HEK293 (cell line): ENCODE measurements around the gene LBX2.

Experiments used
- KLF16 ChIP-seq: fragments of 450-650 bp; formaldehyde crosslinking; IDR thresholded peaks from 2 replicates; pipeline ENCODE4 v1.5.1; 2017; ENCODE audit warnings: missing biosample characterization, missing genetic modification characterization
- PATZ1 ChIP-seq: fragments of 450-650 bp; formaldehyde crosslinking; IDR thresholded peaks from 2 replicates; pipeline ENCODE4 v1.5.1; 2016; ENCODE audit warnings: missing biosample characterization, missing genetic modification characterization
- REPIN1 ChIP-seq: fragments of 450-650 bp; formaldehyde crosslinking; IDR thresholded peaks from 2 replicates; pipeline ENCODE4 v1.5.1; 2017; ENCODE audit warnings: missing biosample characterization, missing genetic modification characterization, low read depth
- TRIM28 ChIP-seq: IDR thresholded peaks from 2 replicates; pipeline ENCODE4 v1.6.1; 2011; ENCODE audit warnings: low read length, control low read depth, borderline replicate concordance
- YY2 ChIP-seq: fragments of 450-650 bp; formaldehyde crosslinking; IDR thresholded peaks from 2 replicates; pipeline ENCODE4 v1.5.1; 2016; ENCODE audit warnings: missing biosample characterization, missing genetic modification characterization
- ZBTB10 ChIP-seq: fragments of 450-650 bp; formaldehyde crosslinking; IDR thresholded peaks from 2 replicates; pipeline ENCODE4 v1.5.1; 2016; ENCODE audit warnings: missing biosample characterization, missing genetic modification characterization
- ZBTB26 ChIP-seq: fragments of 450-650 bp; formaldehyde crosslinking; optimal IDR thresholded peaks from 2 replicates; pipeline ENCODE3; 2016; ENCODE audit warnings: missing biosample characterization, mild to moderate bottlenecking, missing genetic modification characterization
- ZBTB8A ChIP-seq: fragments of 450-650 bp; formaldehyde crosslinking; IDR thresholded peaks from 2 replicates; pipeline ENCODE4 v1.5.1; 2016; ENCODE audit warnings: missing biosample characterization, missing genetic modification characterization
- ZFHX2 ChIP-seq: fragments of 450-650 bp; formaldehyde crosslinking; conservative IDR thresholded peaks from 2 replicates; pipeline ENCODE4 v1.5.1; 2016; ENCODE audit warnings: missing biosample characterization, missing genetic modification characterization
- ZNF174 ChIP-seq: fragments of 450-650 bp; formaldehyde crosslinking; IDR thresholded peaks from 2 replicates; pipeline ENCODE4 v1.5.0; 2017; ENCODE audit warnings: missing biosample characterization, mild to moderate bottlenecking, missing genetic modification characterization
- ZNF202 ChIP-seq: fragments of 450-650 bp; formaldehyde crosslinking; IDR thresholded peaks from 2 replicates; pipeline ENCODE4 v1.5.1; 2016; ENCODE audit warnings: missing biosample characterization, missing genetic modification characterization, borderline replicate concordance
- ZNF266 ChIP-seq: fragments of 450-650 bp; formaldehyde crosslinking; IDR thresholded peaks from 2 replicates; pipeline ENCODE4 v1.5.1; 2016; ENCODE audit warnings: missing biosample characterization, missing genetic modification characterization, low read depth
- ZNF335 ChIP-seq: fragments of 450-650 bp; formaldehyde crosslinking; conservative IDR thresholded peaks from 2 replicates; pipeline ENCODE4 v1.5.1; 2016; ENCODE audit warnings: missing biosample characterization, missing genetic modification characterization
- ZNF366 ChIP-seq: fragments of 450-650 bp; formaldehyde crosslinking; conservative IDR thresholded peaks from 2 replicates; pipeline ENCODE4 v1.5.1; 2016; ENCODE audit warnings: missing biosample characterization, missing genetic modification characterization
- ZNF394 ChIP-seq: fragments of 450-650 bp; formaldehyde crosslinking; IDR thresholded peaks from 2 replicates; pipeline ENCODE4 v1.5.1; 2016; ENCODE audit warnings: missing biosample characterization, missing genetic modification characterization, mild to moderate bottlenecking, moderate library complexity, borderline replicate concordance
- ZNF416 ChIP-seq: fragments of 450-650 bp; formaldehyde crosslinking; IDR thresholded peaks from 2 replicates; pipeline ENCODE4 v1.5.1; 2016; ENCODE audit warnings: missing biosample characterization, missing genetic modification characterization
- ZNF423 ChIP-seq: fragments of 450-650 bp; formaldehyde crosslinking; IDR thresholded peaks from 2 replicates; pipeline ENCODE4 v1.5.1; 2016; ENCODE audit warnings: missing biosample characterization, missing genetic modification characterization
- ZNF544 ChIP-seq: fragments of 450-650 bp; formaldehyde crosslinking; IDR thresholded peaks from 2 replicates; pipeline ENCODE4 v1.5.0; 2017; ENCODE audit warnings: missing biosample characterization, missing genetic modification characterization
- ZNF555 ChIP-seq: fragments of 450-650 bp; formaldehyde crosslinking; conservative IDR thresholded peaks from 2 replicates; pipeline ENCODE4 v1.5.1; 2017; ENCODE audit warnings: missing biosample characterization, mild to moderate bottlenecking, missing genetic modification characterization, inconsistent platforms
- ZNF580 ChIP-seq: fragments of 450-650 bp; formaldehyde crosslinking; IDR thresholded peaks from 2 replicates; pipeline ENCODE4 v1.5.1; 2016; ENCODE audit warnings: missing biosample characterization, missing genetic modification characterization
- ZNF670 ChIP-seq: fragments of 450-650 bp; formaldehyde crosslinking; IDR thresholded peaks from 2 replicates; pipeline ENCODE4 v1.5.1; 2016; ENCODE audit warnings: missing biosample characterization, missing genetic modification characterization, low read depth
- ZNF747 ChIP-seq: fragments of 450-650 bp; formaldehyde crosslinking; IDR thresholded peaks from 2 replicates; pipeline ENCODE4 v1.5.1; 2016; ENCODE audit warnings: missing biosample characterization, missing genetic modification characterization
- ZNF76 ChIP-seq: fragments of 450-650 bp; formaldehyde crosslinking; IDR thresholded peaks from 2 replicates; pipeline ENCODE4; 2016; ENCODE audit warnings: low read depth, missing biosample characterization, missing genetic modification characterization, borderline replicate concordance
- ZNF776 ChIP-seq: fragments of 450-650 bp; formaldehyde crosslinking; IDR thresholded peaks from 2 replicates; pipeline ENCODE4 v1.5.0; 2017; ENCODE audit warnings: missing biosample characterization, missing genetic modification characterization, borderline replicate concordance
- ZSCAN18 ChIP-seq: fragments of 450-650 bp; formaldehyde crosslinking; IDR thresholded peaks from 2 replicates; pipeline ENCODE4 v1.5.1; 2016; ENCODE audit warnings: missing biosample characterization, missing genetic modification characterization
- ZSCAN4 ChIP-seq: fragments of 450-650 bp; formaldehyde crosslinking; IDR thresholded peaks from 2 replicates; pipeline ENCODE4 v1.5.1; 2017; ENCODE audit warnings: missing biosample characterization, missing genetic modification characterization
- ZSCAN5A ChIP-seq: fragments of 450-650 bp; formaldehyde crosslinking; IDR thresholded peaks from 2 replicates; pipeline ENCODE4 v1.5.1; 2016; ENCODE audit warnings: missing biosample characterization, missing genetic modification characterization
- ZXDB ChIP-seq: fragments of 450-650 bp; formaldehyde crosslinking; IDR thresholded peaks from 2 replicates; pipeline ENCODE4 v1.5.1; 2016; ENCODE audit warnings: missing biosample characterization, missing genetic modification characterization

LBX2 gene

GRCh38 chr2:74454654-74455511 lies 44.5 kb downstream of the LBX2 start, which contains the start of gene INO80B (continued):
- TF ChIP-seq ZSCAN4 (tag by site-specific recombination) (peak; percentile 53), ZSCAN18 (tag by site-specific recombination) (peak; percentile 77; the same call in 1 of the 2 replicates), ZNF423 (tag by site-specific recombination) (no peak), ZNF776 (no peak), PATZ1 (tag by site-specific recombination) (peak; percentile 69), ZBTB10 (tag by site-specific recombination) (no peak), ZNF266 (no peak), ZNF174 (tag by site-specific recombination) (no peak), ZNF335 (tag by site-specific recombination) (peak; percentile 85), ZFHX2 (tag by site-specific recombination) (peak; percentile 43), REPIN1 (no peak), ZSCAN5A (tag by site-specific recombination) (peak; percentile 85), ZNF555 (tag by site-specific recombination) (no peak), ZNF394 (tag by site-specific recombination) (peak; percentile 88), ZNF580 (tag by site-specific recombination) (peak; percentile 97), ZNF670 (tag by site-specific recombination) (no peak), ZNF366 (no peak; the same call in 1 of the 2 replicates), ZBTB8A (peak; percentile 49), ZXDB (tag by site-specific recombination) (peak; percentile 94), ZNF76 (tag by site-specific recombination) (peak; percentile 91), TRIM28 (peak; percentile 97), ZNF747 (no peak), ZNF544 (tag by site-specific recombination) (no peak), KLF16 (tag by site-specific recombination) (peak; percentile 100), ZBTB26 (peak; percentile 36), YY2 (tag by site-specific recombination) (peak; percentile 91), ZNF416 (tag by site-specific recombination) (no peak), ZNF202 (no peak)
